ENCODE data around the gene APCDD1L. TPM values are rescaled to one million over a fixed set of nuclear protein-coding genes. Genes with fewer than 3 reads are reported as not detected.
"Not testable (repeated sequence)": the region's sequence is repeated elsewhere in the genome, so short reads cannot be mapped to it uniquely, and the experiment has no call there.

The APCDD1L gene
- total RNA-seq, 1 experiment from 2014 or later = not detected

- no peak overlapping the region for H3K27ac ChIP-seq
- H3K4me3 ChIP-seq = no peak overlapping the region
- peaks cover 68% of the 10 kb centered on the region for H3K36me3 ChIP-seq
- H3K9me3 ChIP-seq (replicated peaks) = no peaks in the 10 kb centered on the region
- H3K27me3 ChIP-seq = no peaks in the 10 kb centered on the region
- no peak for DNase-seq
- H3K4me1 ChIP-seq = no peaks in the 10 kb centered on the region
These were observed 90.8 kb downstream of the APCDD1L start for GRCh38 chr20:58424218-58424969.

GRCh38 chr20:58421497-58421850 lies 93.7 kb downstream of the APCDD1L start:
- Histone ChIP-seq H3K4me3 (no peak overlapping the region), H3K4me1 (no peaks in the 10 kb centered on the region), H3K36me3 (peaks cover 84% of the 10 kb centered on the region), H3K27ac (no peak overlapping the region), H3K27me3 (no peaks in the 10 kb centered on the region), H3K9me3 (replicated peaks) (no peaks in the 10 kb centered on the region)
- DNase-seq = no peak

GRCh38 chr20:58420798-58421496 lies 94.3 kb downstream of the APCDD1L start:
- no peaks in the 10 kb centered on the region for H3K9me3 ChIP-seq (replicated peaks)
- H3K4me1 ChIP-seq = no peaks in the 10 kb centered on the region
- H3K36me3 ChIP-seq = peaks cover 79% of the 10 kb centered on the region
- no peaks in the 10 kb centered on the region for H3K27me3 ChIP-seq
- H3K4me3 ChIP-seq = no peak overlapping the region
- no peak for DNase-seq
- no peak overlapping the region for H3K27ac ChIP-seq

- Histone ChIP-seq H3K4me3 (no peak overlapping the region), H3K4me1 (no peaks in the 10 kb centered on the region), H3K9me3 (replicated peaks) (no peaks in the 10 kb centered on the region), H3K36me3 (peaks cover 69% of the 10 kb centered on the region), H3K27ac (no peak overlapping the region), H3K27me3 (no peaks in the 10 kb centered on the region)
- no peak for DNase-seq
These were observed 96.0 kb downstream of the APCDD1L start for GRCh38 chr20:58418949-58419748.

- Histone ChIP-seq H3K9me3 (replicated peaks) (no peaks in the 10 kb centered on the region), H3K4me1 (no peaks in the 10 kb centered on the region), H3K36me3 (peaks cover 59% of the 10 kb centered on the region), H3K27me3 (no peaks in the 10 kb centered on the region), H3K27ac (no peak overlapping the region), H3K4me3 (no peak overlapping the region)
- DNase-seq = no peak
These were observed 97.8 kb downstream of the APCDD1L start for GRCh38 chr20:58417438-58417837.

GRCh38 chr20:58416835-58417234 lies 98.4 kb downstream of the APCDD1L start:
- no peaks in the 10 kb centered on the region for H3K9me3 ChIP-seq (replicated peaks)
- H3K4me1 ChIP-seq = no peaks in the 10 kb centered on the region

GRCh38 chr20:58416057-58416456 lies 99.1 kb downstream of the APCDD1L start:
- Histone ChIP-seq H3K27me3 (no peaks in the 10 kb centered on the region), H3K36me3 (peaks cover 53% of the 10 kb centered on the region), H3K9me3 (replicated peaks) (no peaks in the 10 kb centered on the region), H3K4me3 (no peak overlapping the region), H3K4me1 (no peaks in the 10 kb centered on the region), H3K27ac (no peak overlapping the region)
- no peak for DNase-seq

More at GRCh38 chr20:58416835-58417234, 98.4 kb downstream of the APCDD1L start:
- H3K27me3 ChIP-seq = no peaks in the 10 kb centered on the region
- no peak for DNase-seq
- no peak overlapping the region for H3K4me3 ChIP-seq
- H3K27ac ChIP-seq = no peak overlapping the region
- peaks cover 54% of the 10 kb centered on the region for H3K36me3 ChIP-seq

GRCh38 chr20:58414786-58415185 lies 100.4 kb downstream of the APCDD1L start:
- not testable (repeated sequence) for H3K27me3 ChIP-seq; DNase-seq; H3K4me3 ChIP-seq; H3K27ac ChIP-seq; H3K9me3 ChIP-seq (replicated peaks); H3K4me1 ChIP-seq
- H3K36me3 ChIP-seq = peaks cover 46% of the 10 kb centered on the region

GRCh38 chr20:58414216-58414615 lies 101.0 kb downstream of the APCDD1L start:
- not testable (repeated sequence) for H3K27ac ChIP-seq; H3K9me3 ChIP-seq (replicated peaks); DNase-seq; H3K4me3 ChIP-seq; H3K27me3 ChIP-seq; H3K4me1 ChIP-seq
- peaks cover 41% of the 10 kb centered on the region for H3K36me3 ChIP-seq

Other genes starting within 250 kb of the APCDD1L start
- 23.5 and 25.4 TPM in 2 replicates for gene RAB22A, start 205.7 kb downstream of the APCDD1L start, total RNA-seq (2014; rRNA removed; shearing (Covaris generic))
- 44.1 and 51.0 TPM in 2 replicates for gene VAPB, start 126.2 kb downstream of the APCDD1L start, total RNA-seq (2014; rRNA removed; shearing (Covaris generic))
- gene STX16, start 135.9 kb upstream of the APCDD1L start, total RNA-seq (2014; rRNA removed; shearing (Covaris generic)) = 28.4 and 38.0 TPM in 2 replicates
- gene NPEPL1, start 177.4 kb upstream of the APCDD1L start, total RNA-seq (2014; rRNA removed; shearing (Covaris generic)) = 3.9 and 6.3 TPM in 2 replicates